Cerebellar nuclear complex (tissue), 1 donor: ENCODE data around the gene MAPK10.

Experiments used
- DNase-seq, 2 experiments: peaks; one replicate each; lab custom pipeline; 2025; lab: John Stamatoyannopoulos, UW

MAPK10 gene

GRCh38 chr4:86359944-86360478, at the start of gene MAPK10:
Gene MAPK10 (minus strand): TSS chr4:86360053.
- DNase-seq = peak; percentile 90 to 97

DNA sequence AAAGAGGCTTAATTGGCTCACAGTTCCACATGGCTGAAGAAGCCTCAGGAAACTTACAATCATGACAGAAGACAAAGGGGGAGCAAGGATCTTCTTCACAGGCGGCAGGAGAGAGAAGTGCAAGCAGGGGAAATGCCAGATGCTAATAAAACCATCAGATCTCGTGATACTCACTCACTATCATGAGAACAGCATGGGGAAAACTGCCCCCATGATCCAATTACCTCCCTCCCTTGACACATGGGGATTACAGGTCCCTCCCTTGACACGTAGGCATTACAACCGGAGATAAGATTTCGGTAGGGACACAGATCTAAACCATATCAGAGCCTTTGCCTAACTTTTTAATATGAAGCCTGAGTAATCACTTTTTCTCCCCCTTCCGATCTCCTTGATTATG, 43.7 kb upstream of the MAPK10 start:
- no peak for DNase-seq

- no peak for DNase-seq
Observed at GRCh38 chr4:86401826-86402225, 42.0 kb upstream of the MAPK10 start.

DNA sequence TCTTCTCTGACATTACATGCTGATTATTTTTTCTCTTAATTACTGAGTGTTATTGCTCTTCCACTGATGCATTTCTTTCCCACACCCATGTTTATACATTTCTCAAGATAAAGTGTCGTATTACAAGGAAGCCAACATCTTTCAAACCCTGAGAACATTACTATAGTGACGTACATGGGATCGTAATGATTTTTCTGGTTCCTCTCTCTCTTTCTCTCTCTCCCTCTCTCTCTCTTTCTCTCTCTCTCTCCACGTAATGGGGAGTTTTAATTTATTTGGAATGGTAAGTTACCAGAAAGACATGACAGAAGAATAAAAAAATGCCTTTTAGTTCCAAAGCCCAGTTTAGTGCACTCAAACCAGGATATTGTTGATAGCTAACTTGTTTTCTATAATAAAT, 40.4 kb upstream of the MAPK10 start:
- no peak for DNase-seq

- DNase-seq = no peak
Observed at GRCh38 chr4:86398187-86398586, 38.3 kb upstream of the MAPK10 start.

DNA sequence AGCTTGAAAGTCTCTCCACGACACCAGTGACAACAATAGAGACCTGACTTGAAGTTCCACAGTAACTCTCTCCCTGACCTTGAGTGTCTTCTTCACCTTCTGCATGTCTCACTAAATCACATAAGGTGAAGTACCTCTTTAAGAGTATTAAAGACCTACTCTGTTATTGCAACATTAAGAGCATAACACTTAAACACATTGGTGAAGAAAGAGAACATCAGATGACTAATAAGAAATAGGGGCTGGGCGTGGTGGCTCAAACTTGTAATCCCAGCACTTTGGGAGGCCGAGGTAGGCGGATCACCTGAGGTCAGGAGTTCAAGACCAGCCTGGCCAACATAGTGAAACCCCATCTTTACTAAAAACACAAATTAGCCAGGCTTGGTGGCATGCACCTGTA, 33.9 kb upstream of the MAPK10 start:
- no peak for DNase-seq

GRCh38 chr4:86389664-86390063, 29.8 kb upstream of the MAPK10 start:
- no peak for DNase-seq

DNA sequence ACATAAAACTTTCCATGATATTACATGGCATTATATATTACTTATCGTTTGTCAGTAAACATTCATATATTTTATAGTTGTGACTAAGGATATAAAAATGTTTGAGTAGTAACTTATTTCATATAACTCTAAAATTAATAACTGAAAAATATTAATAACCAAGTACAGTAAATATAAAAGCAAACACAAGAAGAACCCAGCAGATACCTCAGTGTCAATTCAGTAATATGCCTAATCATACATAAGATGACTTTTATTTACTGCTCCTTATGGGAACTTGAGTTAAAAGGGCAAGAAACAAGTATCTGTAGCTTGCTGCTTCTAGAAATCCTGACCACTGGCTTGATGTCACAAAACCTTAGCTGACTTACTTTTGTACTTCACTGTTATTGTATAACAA, 28.4 kb upstream of the MAPK10 start:
- DNase-seq = no peak

DNA sequence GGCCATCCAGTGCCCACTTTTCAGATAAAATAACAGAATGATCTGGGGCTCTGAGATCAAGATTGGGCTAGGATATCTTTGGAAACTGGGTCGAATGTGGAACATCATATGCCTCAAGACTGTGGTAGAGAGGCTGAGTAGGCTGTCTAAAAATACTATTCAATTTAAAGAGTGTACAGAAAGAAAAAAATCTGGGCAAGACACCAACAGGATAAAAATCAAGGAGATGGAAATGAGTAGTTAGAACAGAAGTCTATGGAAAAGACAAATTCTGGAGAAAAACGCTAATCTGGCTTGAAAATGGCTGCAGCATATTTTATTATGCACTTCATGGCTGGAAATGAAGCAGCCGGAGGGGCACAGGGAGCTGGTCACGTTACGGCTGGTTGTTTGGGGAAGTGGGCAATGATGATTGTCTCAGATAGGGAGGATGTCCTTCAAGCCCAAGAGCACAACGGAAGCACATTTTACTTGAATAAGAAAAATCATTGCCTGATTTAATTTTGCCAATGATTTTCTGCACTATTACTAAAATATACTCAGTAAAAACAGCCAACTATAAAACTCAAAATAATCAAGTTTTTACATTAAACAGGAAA, 27.1 kb upstream of the MAPK10 start:
- no peak for DNase-seq

- no peak for DNase-seq
Observed at GRCh38 chr4:86386201-86386600, 26.3 kb upstream of the MAPK10 start.

- DNase-seq = no peak
Observed at GRCh38 chr4:86381431-86381830, 21.6 kb upstream of the MAPK10 start.

- no peak for DNase-seq
Observed at GRCh38 chr4:86380181-86380724, 20.4 kb upstream of the MAPK10 start.

DNA sequence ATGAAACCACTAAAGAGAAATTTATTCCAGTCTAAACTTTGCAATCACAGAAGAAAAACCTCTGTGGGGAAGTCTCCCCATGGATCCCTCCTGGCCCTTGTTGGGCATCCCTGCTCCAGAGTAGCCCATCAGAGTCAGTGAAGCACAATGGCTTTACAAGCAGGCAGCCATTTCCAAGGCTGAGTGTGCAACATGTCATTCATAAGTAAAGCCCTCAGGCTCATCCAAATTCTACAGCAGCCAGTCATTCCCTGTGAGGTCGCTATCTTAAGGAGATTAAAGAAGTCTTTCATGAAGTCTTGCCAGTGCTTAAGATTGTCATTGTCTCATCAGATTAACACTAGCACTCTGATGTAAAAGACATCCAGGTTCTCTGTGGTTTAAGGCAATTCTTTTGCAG, 17.0 kb upstream of the MAPK10 start:
- no peak for DNase-seq

DNA sequence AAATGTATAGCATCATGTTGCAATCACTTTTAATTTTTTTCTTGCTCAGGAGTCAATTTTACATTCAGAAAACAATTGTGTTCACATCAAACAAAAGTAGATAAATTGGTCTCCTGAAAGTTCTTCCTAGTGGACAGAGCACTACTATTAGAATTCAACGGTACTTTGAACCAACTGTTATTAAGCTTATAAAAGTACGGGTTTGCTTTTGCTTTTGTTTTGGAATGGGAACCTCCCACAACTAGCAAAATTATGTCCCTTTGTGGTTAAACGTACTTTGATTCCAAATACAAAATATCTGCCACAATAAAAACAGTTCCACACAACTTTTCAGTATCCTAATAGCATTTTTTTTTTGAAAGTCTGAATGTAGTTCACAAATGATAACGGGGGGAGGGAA, 8.6 kb upstream of the MAPK10 start:
- no peak for DNase-seq

DNA sequence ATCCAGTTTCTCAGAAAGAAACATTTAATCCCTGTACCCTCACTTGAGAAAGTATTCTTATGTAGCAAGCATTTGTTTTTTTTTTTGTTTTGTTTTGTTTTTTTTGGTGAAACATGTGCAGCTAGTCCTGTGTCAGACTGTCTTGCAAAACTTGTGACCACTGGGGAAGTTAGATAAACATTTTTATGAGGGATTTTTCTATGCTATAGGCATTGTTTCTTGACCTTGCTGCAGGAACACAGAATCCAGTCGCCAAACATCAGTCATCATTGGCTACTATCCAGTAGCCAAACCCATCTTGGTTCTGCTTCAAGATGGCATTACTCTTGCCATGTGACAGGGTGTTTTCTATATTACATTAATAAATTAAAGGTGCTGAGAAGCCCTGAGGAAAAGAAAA, 7.7 kb upstream of the MAPK10 start:
- DNase-seq = no peak

DNA sequence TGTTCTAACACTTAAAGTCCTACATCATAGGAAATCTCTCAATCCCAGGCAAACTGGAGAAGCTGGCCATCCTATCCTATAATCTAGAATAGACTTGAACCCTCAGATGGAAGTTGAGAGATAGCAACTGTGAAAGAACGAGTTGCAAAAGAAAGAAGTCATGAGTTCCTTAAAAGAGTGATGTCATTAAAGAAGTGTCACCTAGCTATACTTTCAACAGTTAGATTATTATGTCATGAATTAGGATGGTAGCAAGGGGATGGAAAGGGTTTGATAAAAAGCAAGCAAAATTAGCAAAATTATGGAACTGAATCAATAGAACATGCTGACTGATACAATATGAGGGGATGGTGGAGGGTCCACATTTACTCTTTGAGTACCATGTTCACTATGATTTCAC, 7.1 kb upstream of the MAPK10 start:
- DNase-seq = no peak

- DNase-seq = no peak
Observed at GRCh38 chr4:86362510-86362909, 2.7 kb upstream of the MAPK10 start.

DNA sequence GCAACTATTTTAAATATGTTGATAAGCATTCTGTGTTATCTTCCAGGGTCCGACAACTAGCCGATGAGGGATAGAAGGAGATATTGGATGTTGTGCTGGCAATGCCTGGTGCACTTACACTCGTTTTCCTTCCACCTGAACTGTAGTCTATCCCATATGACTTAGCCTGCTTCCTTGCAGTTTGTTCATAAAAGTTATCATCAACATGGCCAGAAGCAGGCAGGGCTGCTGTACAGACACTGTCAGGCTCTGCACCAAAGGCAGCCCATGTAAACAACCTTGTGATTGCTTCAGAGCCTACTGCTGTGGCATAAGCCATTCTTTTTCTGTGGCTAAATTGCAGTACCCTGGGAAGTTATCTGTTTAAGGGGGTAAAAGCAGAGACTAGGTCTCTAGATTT, 1.6 kb downstream of the MAPK10 start:
- DNase-seq = peak in 1 of 2 experiments; percentile 36

- peak in 1 of 2 experiments; percentile 24 for DNase-seq
Observed at GRCh38 chr4:86357608-86358007, 2.2 kb downstream of the MAPK10 start.

- DNase-seq = peak in 1 of 2 experiments; percentile 36
Observed at GRCh38 chr4:86356425-86357210, 3.2 kb downstream of the MAPK10 start.

- no peak for DNase-seq
Observed at GRCh38 chr4:86354390-86354789, 5.5 kb downstream of the MAPK10 start.

GRCh38 chr4:86346320-86346719, 13.5 kb downstream of the MAPK10 start:
- DNase-seq = no peak

- DNase-seq = no peak
Observed at GRCh38 chr4:86344127-86344526, 15.7 kb downstream of the MAPK10 start.
